HepG2 (cell line): ENCODE results near the gene MRFAP1L1. TPM values are rescaled to one million over a fixed set of nuclear protein-coding genes. Genes with fewer than 3 reads are reported as not detected.

Source experiments
- ARID4A ChIP-seq: sonication (generic); formaldehyde crosslinking; IDR thresholded peaks from 2 replicates; pipeline ENCODE4 v1.5.0; 2020; ENCODE audit warnings: mild to moderate bottlenecking, missing genetic modification reagents, borderline replicate concordance
- ZFP41 ChIP-seq: sonication (generic); formaldehyde crosslinking; IDR thresholded peaks from 2 replicates; pipeline ENCODE4 v1.4.0; 2020; ENCODE audit warnings: mild to moderate bottlenecking, missing genetic modification reagents, borderline replicate concordance
- ZNF558 ChIP-seq: sonication (generic); formaldehyde crosslinking; IDR thresholded peaks from 2 replicates; pipeline ENCODE4 v1.9.0; 2022; ENCODE audit warnings: mild to moderate bottlenecking, missing genetic modification reagents, borderline replicate concordance
- polyA plus RNA-seq, 8 experiments: library from polyadenylated mRNA; depleted of rRNA in 3 of 8; stranded (reverse) in 7 of 8; unstranded in 1 of 8; fragments of >200 nt; fragmentation: Illumina TruSeq in 4 of 8; extraction: Trizol in 4 of 8; gene quantifications; 2 replicates each; pipeline versions ENCODE4 v1.2.1 to v1.2.3, GENCODE V29; 2011 to 2016; ENCODE audit warnings: low read depth in 4 of 8, missing spikeins in 1 of 8, mixed read lengths in 1 of 8; ENCODE audit not compliant: insufficient read depth in 1 of 8
- total RNA-seq, 5 experiments: library from RNA; depleted of rRNA; stranded (reverse); fragments of >200 nt; fragmentation: Illumina TruSeq; extraction: Trizol; gene quantifications; 2 replicates each; pipeline ENCODE4 v1.2.3, GENCODE V29; 2016; ENCODE audit warnings: low read depth in 1 of 5
- TF ChIP-seq, protein P1 (sequence below): sonication (generic); formaldehyde crosslinking; IDR thresholded peaks from 2 replicates; pipeline ENCODE4 v1.4.0; 2020; ENCODE audit warnings: missing genetic modification reagents
- TF ChIP-seq, protein P2 (sequence below): sonication (generic); formaldehyde crosslinking; IDR thresholded peaks from 2 replicates; pipeline ENCODE4 v1.5.0; 2020; ENCODE audit warnings: missing genetic modification reagents

Gene MRFAP1L1
- total and polyA plus RNA-seq, 2 of the 13 experiments (the other 11 are each of a cell fraction or from before 2014, with no cell fraction given): 44.8 to 76.6 TPM

DNA sequence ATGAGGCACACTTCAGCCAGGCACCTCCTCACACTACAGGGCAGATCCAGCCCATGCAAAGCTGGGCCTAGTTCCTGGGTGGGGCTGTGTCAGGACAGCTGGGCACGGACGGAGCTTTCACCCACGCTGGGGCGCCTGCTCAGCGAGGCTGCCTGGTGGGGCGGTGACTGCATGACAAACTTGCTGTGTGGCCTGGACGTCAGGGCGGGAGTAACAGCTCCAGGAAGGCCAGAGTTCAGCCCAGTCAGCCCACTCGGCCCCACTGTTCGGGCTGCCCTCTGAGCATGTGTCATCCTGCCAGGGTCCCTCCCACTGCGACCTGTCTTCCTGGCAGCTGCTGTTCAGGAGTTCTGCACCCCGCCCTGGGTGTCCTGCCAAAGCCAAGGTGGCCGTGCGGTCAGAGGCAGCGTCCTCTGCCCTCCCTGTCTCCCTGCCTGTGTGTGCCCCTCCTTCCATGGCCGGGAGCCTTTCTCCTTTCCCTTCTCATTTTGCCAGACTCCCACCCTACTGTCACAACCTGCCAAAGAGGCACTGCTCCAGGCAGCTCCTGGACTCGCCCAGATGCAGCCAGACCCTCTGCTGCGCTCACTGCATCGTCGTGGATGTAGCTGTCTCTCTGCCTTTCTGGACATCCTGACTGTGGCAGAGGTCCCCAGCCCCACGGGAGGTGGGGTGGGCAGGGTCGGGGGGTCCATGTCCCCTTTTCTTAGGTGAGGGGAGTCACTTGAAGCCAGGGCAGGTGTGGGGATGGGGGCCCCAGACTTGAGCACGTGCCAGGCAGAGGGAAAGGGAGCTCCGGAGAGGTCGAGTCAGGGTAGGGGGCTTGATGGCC is 39.9 kb upstream of the MRFAP1L1 start (continued):
- TF ChIP-seq ARID4A (CRISPR knock-in tag) (peak; percentile 93), ZFP41 (0 out of 2 replicates have a peak, but pooled peaks have one; percentile 65), ZNF558 (CRISPR knock-in tag) (no peak)
- TF ChIP-seq, protein P1, sequence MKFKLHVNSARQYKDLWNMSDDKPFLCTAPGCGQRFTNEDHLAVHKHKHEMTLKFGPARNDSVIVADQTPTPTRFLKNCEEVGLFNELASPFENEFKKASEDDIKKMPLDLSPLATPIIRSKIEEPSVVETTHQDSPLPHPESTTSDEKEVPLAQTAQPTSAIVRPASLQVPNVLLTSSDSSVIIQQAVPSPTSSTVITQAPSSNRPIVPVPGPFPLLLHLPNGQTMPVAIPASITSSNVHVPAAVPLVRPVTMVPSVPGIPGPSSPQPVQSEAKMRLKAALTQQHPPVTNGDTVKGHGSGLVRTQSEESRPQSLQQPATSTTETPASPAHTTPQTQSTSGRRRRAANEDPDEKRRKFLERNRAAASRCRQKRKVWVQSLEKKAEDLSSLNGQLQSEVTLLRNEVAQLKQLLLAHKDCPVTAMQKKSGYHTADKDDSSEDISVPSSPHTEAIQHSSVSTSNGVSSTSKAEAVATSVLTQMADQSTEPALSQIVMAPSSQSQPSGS (CRISPR knock-in tag): peak; percentile 73
- TF ChIP-seq, protein P2, sequence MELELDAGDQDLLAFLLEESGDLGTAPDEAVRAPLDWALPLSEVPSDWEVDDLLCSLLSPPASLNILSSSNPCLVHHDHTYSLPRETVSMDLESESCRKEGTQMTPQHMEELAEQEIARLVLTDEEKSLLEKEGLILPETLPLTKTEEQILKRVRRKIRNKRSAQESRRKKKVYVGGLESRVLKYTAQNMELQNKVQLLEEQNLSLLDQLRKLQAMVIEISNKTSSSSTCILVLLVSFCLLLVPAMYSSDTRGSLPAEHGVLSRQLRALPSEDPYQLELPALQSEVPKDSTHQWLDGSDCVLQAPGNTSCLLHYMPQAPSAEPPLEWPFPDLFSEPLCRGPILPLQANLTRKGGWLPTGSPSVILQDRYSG (CRISPR knock-in tag): 0 out of 2 replicates have a peak, but pooled peaks have one; percentile 41
